ENCODE measurements around the gene PDIA5. TPM values are rescaled to one million over a fixed set of nuclear protein-coding genes. Genes with fewer than 3 reads are reported as not detected.

The PDIA5 gene
- total RNA-seq, 2 donors from 2014 or later, result 57.5 to 68.3 TPM

DNA sequence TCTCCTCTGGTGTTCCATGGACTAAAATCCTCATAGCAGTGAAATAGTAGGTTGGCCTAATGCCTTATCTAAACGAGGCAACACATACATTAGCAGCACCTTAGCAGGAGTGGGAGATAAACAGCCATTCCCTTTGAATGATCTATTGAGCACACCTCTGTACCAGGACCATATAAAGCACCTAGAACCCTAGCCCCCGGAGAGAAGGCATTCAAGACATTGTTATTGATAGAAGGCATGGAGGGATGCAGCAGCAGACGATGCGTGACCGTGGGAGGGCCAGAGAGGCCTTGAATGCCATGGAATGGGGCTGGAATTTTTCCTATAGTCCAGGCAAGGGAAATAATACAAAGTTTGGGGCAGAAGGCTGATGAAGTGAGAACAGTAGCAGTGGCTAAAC, 32.7 kb upstream of the PDIA5 start:
- H3K36me3 Mint-ChIP-seq (ENCODE audit: low read depth), result no peaks in the 10 kb centered on the region
- no peak overlapping the region for H3K4me3 ChIP-seq (ENCODE audit: low read length)
- H3K36me3 ChIP-seq (ENCODE audit: control insufficient read depth, insufficient read depth, low read length), result no peaks in the 10 kb centered on the region
- TF ChIP-seq, protein P1, sequence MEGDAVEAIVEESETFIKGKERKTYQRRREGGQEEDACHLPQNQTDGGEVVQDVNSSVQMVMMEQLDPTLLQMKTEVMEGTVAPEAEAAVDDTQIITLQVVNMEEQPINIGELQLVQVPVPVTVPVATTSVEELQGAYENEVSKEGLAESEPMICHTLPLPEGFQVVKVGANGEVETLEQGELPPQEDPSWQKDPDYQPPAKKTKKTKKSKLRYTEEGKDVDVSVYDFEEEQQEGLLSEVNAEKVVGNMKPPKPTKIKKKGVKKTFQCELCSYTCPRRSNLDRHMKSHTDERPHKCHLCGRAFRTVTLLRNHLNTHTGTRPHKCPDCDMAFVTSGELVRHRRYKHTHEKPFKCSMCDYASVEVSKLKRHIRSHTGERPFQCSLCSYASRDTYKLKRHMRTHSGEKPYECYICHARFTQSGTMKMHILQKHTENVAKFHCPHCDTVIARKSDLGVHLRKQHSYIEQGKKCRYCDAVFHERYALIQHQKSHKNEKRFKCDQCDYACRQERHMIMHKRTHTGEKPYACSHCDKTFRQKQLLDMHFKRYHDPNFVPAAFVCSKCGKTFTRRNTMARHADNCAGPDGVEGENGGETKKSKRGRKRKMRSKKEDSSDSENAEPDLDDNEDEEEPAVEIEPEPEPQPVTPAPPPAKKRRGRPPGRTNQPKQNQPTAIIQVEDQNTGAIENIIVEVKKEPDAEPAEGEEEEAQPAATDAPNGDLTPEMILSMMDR (conservative IDR thresholded peaks at IDR 0.05), result no peak
- WGBS, 2 experiments (ENCODE audit: insufficient coverage in 1 of 2, insufficient read length in 1 of 2), result 75 to 84% methylated on average over 4 to 5 of the region's 5 CpGs
- peaks cover 46% of the 10 kb centered on the region for H3K27me3 Mint-ChIP-seq (ENCODE audit: insufficient read depth)
- H3K27ac Mint-ChIP-seq, result no peak overlapping the region
- H3K9me3 Mint-ChIP-seq, result no peaks in the 10 kb centered on the region
- peaks cover 23% of the 10 kb centered on the region for H3K27me3 ChIP-seq (ENCODE audit: control insufficient read depth, insufficient read depth, low read length, poor library complexity, severe bottlenecking)
- no peak for DNase-seq
- no peaks in the 10 kb centered on the region for H3K9me3 ChIP-seq (ENCODE audit: control insufficient read depth, low read length)
- no peak overlapping the region for H3K9ac ChIP-seq (ENCODE audit: extremely low read depth, low read length, poor library complexity, severe bottlenecking)
- H3K4me1 Mint-ChIP-seq, result peaks cover 37% of the 10 kb centered on the region
- no peak overlapping the region for H3K27ac ChIP-seq (ENCODE audit: low read depth, low read length)
- H3K4me3 Mint-ChIP-seq, result no peak overlapping the region
- peaks cover 18% of the 10 kb centered on the region for H3K4me1 ChIP-seq (ENCODE audit: control insufficient read depth, insufficient read depth, low read length)

DNA sequence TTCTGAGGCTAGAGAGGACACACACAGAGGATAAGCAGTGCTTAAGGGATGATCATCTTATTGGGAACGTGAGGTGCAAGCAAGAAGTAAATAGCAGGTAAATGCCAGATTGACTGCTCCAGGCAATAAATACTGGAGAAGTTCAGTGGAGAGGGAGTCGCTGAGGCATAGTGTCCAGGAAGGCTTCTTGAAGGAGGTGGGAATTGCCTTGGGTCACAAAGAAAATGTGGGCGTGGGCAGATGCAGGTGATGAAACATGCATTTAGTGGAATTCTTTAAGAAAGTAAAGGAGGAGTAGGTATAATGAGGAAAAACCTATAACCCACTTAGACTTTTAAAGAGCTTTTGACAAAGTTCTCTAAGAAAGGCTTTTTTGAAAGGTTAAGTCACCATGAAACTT, 31.8 kb upstream of the PDIA5 start:
- no peaks in the 10 kb centered on the region for H3K36me3 Mint-ChIP-seq (ENCODE audit: low read depth)
- no peaks in the 10 kb centered on the region for H3K9me3 ChIP-seq (ENCODE audit: control insufficient read depth, low read length)
- H3K9ac ChIP-seq (ENCODE audit: extremely low read depth, low read length, poor library complexity, severe bottlenecking), result no peak overlapping the region
- H3K27ac Mint-ChIP-seq, result no peak overlapping the region
- H3K27me3 ChIP-seq (ENCODE audit: control insufficient read depth, insufficient read depth, low read length, poor library complexity, severe bottlenecking), result peaks cover 23% of the 10 kb centered on the region
- H3K27me3 Mint-ChIP-seq (ENCODE audit: insufficient read depth), result peaks cover 50% of the 10 kb centered on the region
- H3K36me3 ChIP-seq (ENCODE audit: control insufficient read depth, insufficient read depth, low read length), result no peaks in the 10 kb centered on the region
- peaks cover 14% of the 10 kb centered on the region for H3K4me1 ChIP-seq (ENCODE audit: control insufficient read depth, insufficient read depth, low read length)
- H3K4me3 Mint-ChIP-seq, result no peak overlapping the region
- H3K27ac ChIP-seq (ENCODE audit: low read depth, low read length), result no peak overlapping the region
- H3K4me3 ChIP-seq (ENCODE audit: low read length), result no peak overlapping the region
- TF ChIP-seq, protein P1 (conservative IDR thresholded peaks at IDR 0.05), result no peak
- H3K9me3 Mint-ChIP-seq, result no peaks in the 10 kb centered on the region
- peaks cover 31% of the 10 kb centered on the region for H3K4me1 Mint-ChIP-seq
- 78 to 84% methylated on average over 3 of the region's 3 CpGs for WGBS, 2 experiments (ENCODE audit: insufficient coverage in 1 of 2, insufficient read length in 1 of 2)
- DNase-seq, result no peak

DNA sequence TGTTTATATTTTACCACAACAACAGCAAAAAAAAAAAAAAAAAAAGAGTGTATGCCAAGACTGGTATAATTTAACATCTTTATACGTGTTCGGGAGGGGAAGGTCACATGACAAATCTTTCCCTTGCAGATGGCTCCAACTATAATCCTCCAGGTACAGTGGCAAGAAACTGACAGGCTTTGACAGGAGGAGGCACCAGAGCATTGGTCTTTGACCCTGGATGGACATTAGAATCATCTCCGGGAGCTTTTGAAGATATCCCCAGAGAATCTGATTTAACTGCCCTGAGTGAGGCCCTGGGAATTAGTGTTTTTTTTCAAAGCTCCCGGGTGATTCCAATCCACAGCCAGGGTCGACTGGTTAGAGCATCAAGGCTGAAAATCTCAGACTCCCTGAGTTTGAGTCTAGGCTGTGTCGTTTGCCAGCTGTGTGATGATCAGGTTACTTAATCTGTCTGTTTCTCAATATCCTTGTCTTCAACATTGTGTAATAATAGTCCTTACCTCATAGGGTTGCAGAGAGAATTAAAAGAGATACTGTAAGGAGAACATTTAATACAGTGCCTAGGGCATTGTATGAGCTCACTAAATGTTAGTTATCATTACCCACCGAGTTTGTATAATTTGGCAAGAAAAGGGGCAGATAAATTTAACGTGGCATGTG, 30.3 kb upstream of the PDIA5 start:
- TF ChIP-seq, protein P1 (conservative IDR thresholded peaks at IDR 0.05), result no peak
- Mint-ChIP-seq H3K4me3 (no peak overlapping the region), H3K9me3 (no peaks in the 10 kb centered on the region), H3K27me3 (ENCODE audit: insufficient read depth) (peaks cover 58% of the 10 kb centered on the region), H3K27ac (no peak overlapping the region), H3K36me3 (ENCODE audit: low read depth) (no peaks in the 10 kb centered on the region), H3K4me1 (peaks cover 27% of the 10 kb centered on the region)
- WGBS, 2 experiments (ENCODE audit: insufficient coverage in 1 of 2, insufficient read length in 1 of 2), result 83 to 88% methylated on average over 7 to 8 of the region's 8 CpGs
- Histone ChIP-seq H3K4me1 (ENCODE audit: control insufficient read depth, insufficient read depth, low read length) (peaks cover 3% of the 10 kb centered on the region), H3K9ac (ENCODE audit: extremely low read depth, low read length, poor library complexity, severe bottlenecking) (no peak overlapping the region), H3K9me3 (ENCODE audit: control insufficient read depth, low read length) (no peaks in the 10 kb centered on the region), H3K27ac (ENCODE audit: low read depth, low read length) (no peak overlapping the region), H3K4me3 (ENCODE audit: low read length) (no peak overlapping the region), H3K36me3 (ENCODE audit: control insufficient read depth, insufficient read depth, low read length) (no peaks in the 10 kb centered on the region), H3K27me3 (ENCODE audit: control insufficient read depth, insufficient read depth, low read length, poor library complexity, severe bottlenecking) (peaks cover 23% of the 10 kb centered on the region)
- DNase-seq, result no peak
